ENCODE results near the gene IGFL3. TPM values are rescaled to one million over a fixed set of nuclear protein-coding genes. Genes with fewer than 3 reads are reported as not detected.

The IGFL3 gene
- total RNA-seq, 1 experiment from 2014 or later: not detected

DNA sequence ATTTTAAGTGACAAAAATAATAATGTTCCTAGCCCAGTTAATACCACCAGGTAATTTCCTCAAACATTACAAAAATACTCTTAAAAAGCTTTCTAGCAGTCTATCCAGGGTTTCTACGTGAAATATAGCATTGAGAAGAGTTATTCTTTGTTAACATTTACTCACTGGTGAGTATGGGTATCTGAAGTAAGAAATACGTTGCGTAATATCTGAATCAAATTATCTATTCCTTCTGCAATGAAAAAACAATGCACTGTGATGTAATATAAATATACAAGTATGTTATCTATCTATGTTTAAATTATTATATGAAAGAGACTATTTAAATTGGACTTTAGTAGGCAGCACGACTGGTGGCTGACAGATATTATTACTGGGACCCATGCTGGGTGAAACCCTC is 17.8 kb upstream of the IGFL3 start:
- no peak overlapping the region for H3K9ac ChIP-seq (ENCODE audit: extremely low read depth, insufficient read length, low read length)
- H3K23ac ChIP-seq (ENCODE audit: insufficient read length, low read depth, low read length): no peak overlapping the region
- no peak overlapping the region for H2BK12ac ChIP-seq (ENCODE audit: insufficient read length, low read depth, low read length)
- H2BK5ac ChIP-seq (ENCODE audit: insufficient read length, low read length): no peak overlapping the region
- H2AFZ ChIP-seq (ENCODE audit: low read length): no peak overlapping the region
- no peak overlapping the region for H2AK5ac ChIP-seq (ENCODE audit: insufficient read length, low read length)
- no CpG with 5 or more reads among the region's 4 CpGs for WGBS (ENCODE audit: extremely low coverage, insufficient read length, low lambda C conversion rate)
- Mint-ChIP-seq H3K27ac (no peak overlapping the region), H3K27me3 (ENCODE audit: low read depth) (peaks cover 4% of the 10 kb centered on the region; the same call in 1 of the 2 replicates), H3K4me3 (no peak overlapping the region), H3K4me1 (peaks cover 7% of the 10 kb centered on the region in 2 experiments; a peak in 3 of 4 replicates), H3K36me3 (ENCODE audit: insufficient read depth in 1 of 3, low read depth in 3 of 3) (no peaks in the 10 kb centered on the region; a peak in 2 of 7 replicates), H3K9me3 (no peaks in the 10 kb centered on the region)
- H3K4me1 ChIP-seq (ENCODE audit: insufficient read depth, low read length): no peaks in the 10 kb centered on the region
- H3K14ac ChIP-seq (ENCODE audit: insufficient read depth, low read length): no peak overlapping the region
- no peak overlapping the region for H3T11ph ChIP-seq (ENCODE audit: low read length)
- H3K79me2 ChIP-seq (ENCODE audit: insufficient read depth, low read length): no peaks in the 10 kb centered on the region
- no peaks in the 10 kb centered on the region for H4K20me1 ChIP-seq (ENCODE audit: control insufficient read depth, insufficient read depth, insufficient read length)
- H3K56ac ChIP-seq (ENCODE audit: insufficient read length, low read depth, low read length): no peak overlapping the region
- no peaks in the 10 kb centered on the region for H3K79me1 ChIP-seq (ENCODE audit: insufficient read depth, low read depth, low read length, poor library complexity, severe bottlenecking)
- no peak overlapping the region for H2BK120ac ChIP-seq (ENCODE audit: low read depth, low read length, poor library complexity, severe bottlenecking)
- H4K5ac ChIP-seq (ENCODE audit: insufficient read length, low read depth, low read length): no peak overlapping the region
- H3K4me2 ChIP-seq (ENCODE audit: insufficient read depth, insufficient read length, low read length): no peak overlapping the region
- H2BK20ac ChIP-seq (ENCODE audit: low read depth, low read length, poor library complexity, severe bottlenecking): no peak overlapping the region
- no peak overlapping the region for H2BK15ac ChIP-seq (ENCODE audit: low read depth, low read length)
- no peak overlapping the region for H3K18ac ChIP-seq (ENCODE audit: insufficient read length, low read depth, low read length)
- no peak overlapping the region for H4K8ac ChIP-seq (replicated peaks; ENCODE audit: insufficient read length, low read depth, low read length)
- no peaks in the 10 kb centered on the region for H3K23me2 ChIP-seq (ENCODE audit: insufficient read length, low read depth, low read length, poor library complexity, severe bottlenecking)
- no peaks in the 10 kb centered on the region for H3K27me3 ChIP-seq (ENCODE audit: insufficient read depth, low read length)
- no peak overlapping the region for H3K27ac ChIP-seq (ENCODE audit: insufficient read length, low read depth, low read length)
- TF ChIP-seq, protein P1, sequence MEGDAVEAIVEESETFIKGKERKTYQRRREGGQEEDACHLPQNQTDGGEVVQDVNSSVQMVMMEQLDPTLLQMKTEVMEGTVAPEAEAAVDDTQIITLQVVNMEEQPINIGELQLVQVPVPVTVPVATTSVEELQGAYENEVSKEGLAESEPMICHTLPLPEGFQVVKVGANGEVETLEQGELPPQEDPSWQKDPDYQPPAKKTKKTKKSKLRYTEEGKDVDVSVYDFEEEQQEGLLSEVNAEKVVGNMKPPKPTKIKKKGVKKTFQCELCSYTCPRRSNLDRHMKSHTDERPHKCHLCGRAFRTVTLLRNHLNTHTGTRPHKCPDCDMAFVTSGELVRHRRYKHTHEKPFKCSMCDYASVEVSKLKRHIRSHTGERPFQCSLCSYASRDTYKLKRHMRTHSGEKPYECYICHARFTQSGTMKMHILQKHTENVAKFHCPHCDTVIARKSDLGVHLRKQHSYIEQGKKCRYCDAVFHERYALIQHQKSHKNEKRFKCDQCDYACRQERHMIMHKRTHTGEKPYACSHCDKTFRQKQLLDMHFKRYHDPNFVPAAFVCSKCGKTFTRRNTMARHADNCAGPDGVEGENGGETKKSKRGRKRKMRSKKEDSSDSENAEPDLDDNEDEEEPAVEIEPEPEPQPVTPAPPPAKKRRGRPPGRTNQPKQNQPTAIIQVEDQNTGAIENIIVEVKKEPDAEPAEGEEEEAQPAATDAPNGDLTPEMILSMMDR (conservative IDR thresholded peaks at IDR 0.05): no peak
- DNase-seq: no peak
- H3K9me3 ChIP-seq (ENCODE audit: control insufficient read depth, low read depth, low read length): no peaks in the 10 kb centered on the region
- no peak overlapping the region for H4K91ac ChIP-seq (ENCODE audit: insufficient read length, low read depth, low read length)
- no peak overlapping the region for H3K4ac ChIP-seq (ENCODE audit: low read depth, low read length)

Data from H9 (cell line).